Mucosa of descending colon (tissue), 3 donors: ENCODE data around the gene MAST4. TPM values are rescaled to one million over a fixed set of nuclear protein-coding genes. Genes with fewer than 3 reads are reported as not detected.

ENCODE experiments used
- ATAC-seq: fragments of 200-7000 bp; cut with Tn5 transposase; one replicate; pipeline ENCODE4 v1.9.1; 2020; ENCODE audit warnings: mild to moderate bottlenecking, moderate library complexity
- DNase-seq, 3 donors: peaks; one replicate each; pipeline ENCODE4 v3.0.0-alpha.2; 2020
- H3K36me3 ChIP-seq: fragments of 200-600 bp; one replicate; pipeline ENCODE4 v1.8.0; 2021; ENCODE audit warnings: low read depth, mild to moderate bottlenecking
- H3K4me1 ChIP-seq: fragments of 200-600 bp; one replicate; pipeline ENCODE4 v1.8.0; 2021; ENCODE audit warnings: low read depth, mild to moderate bottlenecking
- H3K4me3 ChIP-seq: fragments of 200-600 bp; one replicate; pipeline ENCODE4 v1.8.0; 2021; ENCODE audit warnings: mild to moderate bottlenecking
- H3K9me3 ChIP-seq: fragments of 200-600 bp; one replicate; pipeline ENCODE4 v1.8.0; 2021; ENCODE audit warnings: mild to moderate bottlenecking
- intact Hi-C, 2 donors: fragments of 100-400 bp; cut with DNase I in 1 of 2; cut with micrococcal nuclease in 1 of 2; formaldehyde crosslinking; loops; one replicate each; pipeline versions ENCODE4 v1.11.0 to v1.11.1; 2022; cut with DNase I, micrococcal nuclease
- total RNA-seq, 3 donors: library from RNA; stranded (reverse); fragmentation: NEBNext Ultra II Directional in 2 of 3; extraction: Animal tissue kit (Norgen Biotek cat#: 25700) in 2 of 3; gene quantifications; one replicate each; pipeline versions ENCODE4 v1.2.1 to v1.2.4, GENCODE V29; 2021 to 2023
- TF ChIP-seq, protein P1 (sequence below): fragments of 200-600 bp; IDR thresholded peaks from one replicate; pipeline ENCODE4 v1.8.0; 2022; ENCODE audit warnings: antibody characterized with exemption, mild to moderate bottlenecking
- donor health status: DM: no; HTN: no; CAD: no; lungs with moderate emphysema.
- donor health status: DM: no; HTN: no; CAD: no.
- donor health status: DM: no; HTN: yes; CAD: no.

Gene MAST4
- total RNA-seq, 3 donors from 2014 or later, result 16.2 to 34.0 (median 22.5) TPM

DNA sequence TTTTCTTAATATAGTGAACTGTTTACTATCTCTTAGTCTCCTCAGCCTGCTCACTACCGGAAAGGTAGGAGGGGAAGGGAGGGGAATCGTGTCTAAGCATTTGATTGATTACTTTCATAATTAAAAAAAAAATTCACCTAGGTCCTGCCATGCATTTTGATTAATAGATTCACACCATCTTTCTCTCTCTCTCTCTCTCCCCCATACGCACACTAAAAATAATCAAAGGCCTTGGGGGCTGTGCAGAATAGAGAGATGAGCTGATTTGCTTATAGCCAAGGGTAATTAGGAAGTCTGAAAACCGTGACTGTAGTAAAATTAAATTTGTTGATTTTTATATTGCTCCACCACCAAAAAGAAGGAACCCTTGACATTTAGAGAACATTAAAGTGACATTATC lies 550.8 kb downstream of the MAST4 start:
- Histone ChIP-seq H3K4me3 (no peak overlapping the region), H3K36me3 (peaks cover 4% of the 10 kb centered on the region), H3K9me3 (no peaks in the 10 kb centered on the region), H3K4me1 (no peaks in the 10 kb centered on the region)
- DNase-seq, result no peak
- TF ChIP-seq, protein P1, sequence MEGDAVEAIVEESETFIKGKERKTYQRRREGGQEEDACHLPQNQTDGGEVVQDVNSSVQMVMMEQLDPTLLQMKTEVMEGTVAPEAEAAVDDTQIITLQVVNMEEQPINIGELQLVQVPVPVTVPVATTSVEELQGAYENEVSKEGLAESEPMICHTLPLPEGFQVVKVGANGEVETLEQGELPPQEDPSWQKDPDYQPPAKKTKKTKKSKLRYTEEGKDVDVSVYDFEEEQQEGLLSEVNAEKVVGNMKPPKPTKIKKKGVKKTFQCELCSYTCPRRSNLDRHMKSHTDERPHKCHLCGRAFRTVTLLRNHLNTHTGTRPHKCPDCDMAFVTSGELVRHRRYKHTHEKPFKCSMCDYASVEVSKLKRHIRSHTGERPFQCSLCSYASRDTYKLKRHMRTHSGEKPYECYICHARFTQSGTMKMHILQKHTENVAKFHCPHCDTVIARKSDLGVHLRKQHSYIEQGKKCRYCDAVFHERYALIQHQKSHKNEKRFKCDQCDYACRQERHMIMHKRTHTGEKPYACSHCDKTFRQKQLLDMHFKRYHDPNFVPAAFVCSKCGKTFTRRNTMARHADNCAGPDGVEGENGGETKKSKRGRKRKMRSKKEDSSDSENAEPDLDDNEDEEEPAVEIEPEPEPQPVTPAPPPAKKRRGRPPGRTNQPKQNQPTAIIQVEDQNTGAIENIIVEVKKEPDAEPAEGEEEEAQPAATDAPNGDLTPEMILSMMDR, result no peak
- intact Hi-C loops, result loop anchor here in 1 of 2 donors (10.0 kb wide), 1 partner anchor 332 kb away; no protein-coding TSS in a partner anchor
- no peak for ATAC-seq

DNA sequence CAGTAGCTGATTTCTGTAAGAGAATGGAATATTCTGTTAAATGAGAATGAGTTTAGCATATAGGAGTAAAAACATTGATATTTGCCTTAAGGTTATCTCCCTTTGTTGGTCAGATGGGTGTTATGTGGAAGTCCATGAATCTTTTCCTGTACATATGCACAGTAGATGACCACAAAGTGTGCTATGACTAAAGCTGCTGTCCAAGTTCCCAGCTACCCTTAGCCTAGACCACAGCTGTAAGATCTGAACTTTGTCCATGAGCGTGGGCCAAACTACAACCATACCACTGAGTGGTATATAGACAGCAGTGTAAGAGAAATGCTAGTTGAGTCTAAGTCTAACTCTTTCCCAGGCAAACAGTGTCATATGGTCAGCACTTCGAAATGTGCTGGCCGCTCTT lies 551.6 kb downstream of the MAST4 start:
- H3K36me3 ChIP-seq, result peaks cover 3% of the 10 kb centered on the region
- DNase-seq, result no peak

DNA sequence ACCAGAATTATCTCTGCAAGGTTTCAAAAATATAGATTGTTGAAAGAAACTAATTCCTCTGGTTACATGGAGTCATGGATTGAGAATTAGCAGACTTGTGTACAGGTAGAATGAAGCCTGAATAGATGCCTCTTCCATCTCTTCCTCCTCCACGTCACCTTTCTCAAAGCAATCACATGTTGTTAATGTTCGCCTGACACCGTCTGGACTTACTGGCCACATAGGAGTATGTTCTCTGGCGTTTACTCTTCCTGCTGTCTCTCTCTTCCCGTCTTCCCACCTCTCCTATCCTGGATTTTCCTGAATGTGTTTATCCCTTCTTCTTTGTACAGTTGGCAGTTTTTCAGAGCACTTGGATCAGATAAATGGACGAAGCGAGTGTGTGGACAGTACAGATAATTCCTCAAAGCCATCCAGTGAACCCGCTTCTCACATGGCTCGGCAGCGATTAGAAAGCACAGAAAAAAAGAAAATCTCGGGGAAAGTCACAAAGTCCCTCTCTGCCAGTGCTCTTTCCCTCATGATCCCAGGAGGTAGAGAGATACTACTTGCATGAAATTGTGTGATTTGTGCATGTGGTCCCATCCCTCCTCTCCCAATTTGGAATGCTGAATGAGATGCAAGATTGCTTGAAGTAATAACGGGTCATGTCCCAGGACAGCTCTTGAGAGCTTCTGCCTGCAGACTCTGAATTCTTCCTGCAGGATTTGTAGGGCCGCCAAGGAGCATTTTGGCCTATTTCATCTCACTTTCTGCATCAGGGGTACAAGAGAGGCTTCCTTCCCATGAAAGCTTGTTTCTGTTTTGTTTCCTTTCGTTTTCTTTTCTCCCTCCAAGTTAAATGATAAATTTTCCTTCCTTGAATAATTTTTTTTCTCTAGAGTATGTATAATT lies 553.1 kb downstream of the MAST4 start:
- no peaks in the 10 kb centered on the region for H3K36me3 ChIP-seq
- TF ChIP-seq, protein P1, result no peak
- intact Hi-C loops, result loop anchor here in 1 of 2 donors (10.0 kb wide), 1 partner anchor 335 kb away; no protein-coding TSS in a partner anchor

More for the DNA sequence above, 551.6 kb downstream of the MAST4 start:
- TF ChIP-seq, protein P1, result no peak
- Histone ChIP-seq H3K4me1 (no peaks in the 10 kb centered on the region), H3K9me3 (no peaks in the 10 kb centered on the region), H3K4me3 (no peak overlapping the region)
- intact Hi-C loops, result loop anchor here in 1 of 2 donors (10.0 kb wide), 1 partner anchor 333 kb away; no protein-coding TSS in a partner anchor
- no peak for ATAC-seq

DNA sequence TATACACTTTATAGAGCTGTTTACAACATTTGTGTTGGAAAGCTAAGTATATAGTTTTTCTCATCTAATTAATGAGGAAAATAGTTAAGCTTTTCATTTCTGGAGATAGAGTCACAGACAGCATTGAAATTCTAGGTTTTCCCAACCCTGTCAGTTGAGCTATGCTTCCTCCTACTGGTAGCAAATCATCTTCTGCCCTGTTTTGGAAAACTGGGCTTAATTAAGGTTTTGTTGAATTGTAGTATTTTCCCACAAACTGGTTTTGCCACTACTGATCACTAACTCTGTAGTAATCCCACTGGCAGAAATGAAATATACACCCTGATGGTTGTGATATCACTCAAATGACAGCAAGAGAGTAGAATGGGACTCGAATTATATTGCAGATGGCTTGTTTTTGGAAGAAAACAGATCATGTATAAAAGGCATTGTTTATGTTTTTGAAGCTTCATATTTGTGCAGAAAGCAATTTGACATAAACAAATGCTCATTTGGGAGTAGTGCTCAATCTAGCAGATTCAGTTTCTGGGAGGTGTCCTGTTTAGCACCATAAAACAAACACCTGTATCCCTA lies 553.8 kb downstream of the MAST4 start:
- DNase-seq (no peak), ATAC-seq (no peak)
- TF ChIP-seq, protein P1, result no peak
- Histone ChIP-seq H3K4me1 (no peaks in the 10 kb centered on the region), H3K36me3 (no peaks in the 10 kb centered on the region), H3K9me3 (no peaks in the 10 kb centered on the region), H3K4me3 (no peak overlapping the region)
- intact Hi-C loops, result loop anchor here in 1 of 2 donors (10.0 kb wide), 1 partner anchor 335 kb away; no protein-coding TSS in a partner anchor

More for the DNA sequence above, 553.1 kb downstream of the MAST4 start:
- no peak for DNase-seq
- Histone ChIP-seq H3K4me3 (no peak overlapping the region), H3K4me1 (no peaks in the 10 kb centered on the region), H3K9me3 (no peaks in the 10 kb centered on the region)
- ATAC-seq, result no peak

DNA sequence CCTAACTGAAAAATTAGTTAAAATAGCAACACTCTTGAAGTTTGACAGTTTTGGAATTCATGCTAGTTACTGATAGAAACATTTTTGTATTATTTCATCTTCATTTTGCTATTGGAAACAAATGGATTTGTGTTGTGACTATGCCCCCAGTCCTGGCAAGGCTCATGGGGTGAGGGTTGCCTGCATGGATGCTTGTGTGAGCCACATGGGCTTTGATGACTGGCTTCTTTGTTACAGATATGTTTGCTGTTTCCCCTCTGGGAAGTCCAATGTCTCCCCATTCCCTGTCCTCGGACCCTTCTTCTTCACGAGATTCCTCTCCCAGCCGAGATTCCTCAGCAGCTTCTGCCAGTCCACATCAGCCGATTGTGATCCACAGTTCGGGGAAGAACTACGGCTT lies 556.2 kb downstream of the MAST4 start:
- H3K9me3 ChIP-seq, result no peaks in the 10 kb centered on the region
- no peak overlapping the region for H3K4me3 ChIP-seq
- ATAC-seq (no peak), DNase-seq (no peak)
- no peaks in the 10 kb centered on the region for H3K4me1 ChIP-seq
- H3K36me3 ChIP-seq, result no peaks in the 10 kb centered on the region
- intact Hi-C loops, result no loop called here
- TF ChIP-seq, protein P1, result no peak
